Fibroblast of skin of back (primary cell): ENCODE results near the gene RAD51B.

Experiments used
- DNase-seq: peaks from one replicate; pipeline ENCODE4 v3.0.0-alpha.2; 2013

RAD51B gene

DNA sequence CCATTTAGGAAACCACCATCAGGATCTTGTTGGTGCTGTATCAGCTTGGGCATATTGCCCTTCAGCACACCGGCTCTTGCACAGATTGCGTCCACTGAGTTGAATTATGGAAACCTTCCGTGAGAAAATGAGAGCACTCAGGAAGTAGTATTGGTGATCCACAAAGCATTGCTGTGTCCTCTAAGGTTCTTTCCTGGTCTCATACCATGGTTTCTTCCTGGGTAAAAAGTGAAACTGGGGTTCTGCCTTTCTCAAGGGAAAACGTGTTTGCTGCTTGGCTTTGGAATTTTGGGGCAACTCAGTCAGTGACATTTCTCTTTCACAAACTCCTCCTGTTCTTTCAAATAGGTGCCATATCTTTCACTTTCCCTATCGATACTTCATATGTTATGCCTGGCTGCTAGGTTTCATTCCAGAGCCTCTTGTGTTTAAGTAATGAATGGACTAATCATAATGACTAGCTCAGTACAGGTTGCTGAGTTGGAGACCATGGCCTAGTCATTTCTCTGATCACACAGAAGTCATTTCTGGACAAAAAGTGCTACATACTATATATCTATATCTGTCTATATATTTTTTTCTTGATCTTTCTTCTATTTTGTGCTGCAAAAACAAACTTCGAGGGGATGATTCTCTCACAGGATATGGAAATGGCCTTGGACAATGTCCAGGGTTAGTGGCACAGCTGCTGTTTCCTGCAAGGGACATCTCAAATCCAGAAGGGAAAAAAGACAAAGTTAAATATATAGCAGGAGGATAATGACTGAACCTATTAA is 549.9 kb downstream of the RAD51B start:
- no peak for DNase-seq

DNA sequence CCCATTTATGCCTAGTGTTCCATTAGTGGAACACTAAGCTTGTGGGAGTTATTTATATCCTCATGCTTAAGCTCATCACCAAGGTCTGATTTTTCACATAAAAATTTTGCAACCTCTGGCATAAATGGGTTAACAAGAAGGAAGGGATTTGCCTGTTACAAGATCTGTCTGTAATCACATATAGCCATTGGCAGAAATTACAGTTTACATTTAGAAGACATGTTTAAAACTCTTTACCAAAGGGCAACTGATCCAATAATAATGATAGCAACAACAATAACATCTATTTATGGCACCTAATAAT is 550.4 kb downstream of the RAD51B start:
- no peak for DNase-seq

DNA sequence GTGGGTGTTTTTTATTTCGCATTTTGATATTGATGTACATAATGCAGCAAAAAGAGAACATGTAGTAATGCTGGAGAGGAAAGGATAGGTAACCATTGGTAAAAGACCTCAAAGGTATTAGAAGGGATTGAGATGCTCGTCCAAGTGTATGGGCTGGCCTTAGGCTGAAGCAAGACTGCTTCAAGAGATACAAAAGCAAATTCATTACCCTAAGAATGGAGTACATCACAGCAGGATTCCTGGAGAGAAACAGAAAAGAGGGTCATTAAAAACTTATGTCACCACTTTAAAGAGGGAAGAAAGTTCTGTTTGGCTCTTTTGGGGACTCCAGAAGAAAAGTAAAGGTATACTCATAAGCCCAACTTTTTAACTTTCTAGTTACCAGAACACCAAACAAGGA is 552.8 kb downstream of the RAD51B start:
- DNase-seq = no peak

DNA sequence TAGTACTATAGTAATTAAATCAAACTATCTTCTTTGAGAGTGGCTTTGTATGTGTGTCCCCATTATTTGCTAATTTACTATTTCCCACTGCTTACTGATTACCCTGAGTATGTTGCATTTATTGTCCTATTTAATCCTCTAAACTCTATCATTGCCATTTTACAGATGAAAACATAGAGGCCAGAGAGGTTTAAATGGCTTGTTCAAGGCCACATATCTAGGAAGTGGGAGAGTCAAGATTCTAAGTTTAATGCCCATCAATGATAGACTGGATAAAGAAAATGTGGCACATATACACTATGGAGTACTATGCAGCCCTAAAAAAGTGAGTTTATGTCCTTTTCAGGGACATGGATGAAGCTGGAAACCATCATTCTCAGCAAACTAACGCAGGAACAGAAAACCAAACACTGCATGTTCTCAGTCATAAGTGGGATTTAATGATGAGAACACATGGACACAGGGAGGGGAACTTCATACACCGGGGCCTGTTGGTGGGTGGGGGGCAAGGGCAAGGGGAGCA is 553.6 kb downstream of the RAD51B start:
- no peak for DNase-seq

DNA sequence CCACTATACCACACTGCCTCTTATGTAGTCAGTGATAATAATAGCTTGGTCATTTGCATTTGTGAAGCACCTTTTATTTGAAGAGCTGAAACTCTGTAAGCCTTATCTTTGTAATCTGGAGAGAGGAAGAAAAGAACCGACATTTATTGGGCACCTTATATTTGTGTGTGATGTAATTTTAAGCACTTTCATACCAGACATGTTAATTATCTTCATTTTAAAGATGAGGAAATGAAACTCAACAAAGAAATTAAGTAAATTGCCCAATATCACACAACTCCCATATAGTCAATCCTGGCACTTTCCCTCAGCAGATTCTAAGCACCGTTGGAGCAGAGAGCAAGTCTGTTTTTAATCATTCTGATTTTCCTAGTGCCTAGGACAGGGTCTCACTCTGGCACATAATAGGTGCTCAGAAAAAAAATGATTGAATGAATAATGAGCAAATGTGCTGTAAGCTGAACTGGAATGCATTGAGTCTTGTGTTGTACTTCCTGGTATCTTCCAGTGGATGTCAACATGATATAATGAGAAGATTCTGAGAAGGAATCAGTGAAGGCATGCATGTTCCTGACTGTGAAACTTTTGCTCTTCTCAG is 554.4 kb downstream of the RAD51B start:
- no peak for DNase-seq

DNA sequence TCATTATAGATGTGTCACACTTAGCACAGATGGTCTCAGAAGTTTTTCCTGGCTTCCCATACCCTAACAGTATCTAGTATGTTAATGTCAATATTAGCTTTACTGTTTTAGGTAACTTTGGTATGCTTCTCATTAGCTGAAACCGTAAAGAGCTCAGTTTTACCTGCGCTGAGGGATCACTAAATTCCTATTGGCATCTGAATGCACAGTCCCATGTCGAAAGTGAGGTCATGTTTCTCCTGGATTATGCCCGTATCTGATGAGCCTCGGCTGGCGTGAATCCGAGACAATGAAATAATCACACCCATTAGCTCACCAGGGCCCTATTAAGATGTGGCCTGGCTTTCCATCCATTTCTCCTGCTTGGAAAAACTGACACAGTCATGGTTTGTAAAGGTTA is 555.1 kb downstream of the RAD51B start:
- no peak for DNase-seq

DNA sequence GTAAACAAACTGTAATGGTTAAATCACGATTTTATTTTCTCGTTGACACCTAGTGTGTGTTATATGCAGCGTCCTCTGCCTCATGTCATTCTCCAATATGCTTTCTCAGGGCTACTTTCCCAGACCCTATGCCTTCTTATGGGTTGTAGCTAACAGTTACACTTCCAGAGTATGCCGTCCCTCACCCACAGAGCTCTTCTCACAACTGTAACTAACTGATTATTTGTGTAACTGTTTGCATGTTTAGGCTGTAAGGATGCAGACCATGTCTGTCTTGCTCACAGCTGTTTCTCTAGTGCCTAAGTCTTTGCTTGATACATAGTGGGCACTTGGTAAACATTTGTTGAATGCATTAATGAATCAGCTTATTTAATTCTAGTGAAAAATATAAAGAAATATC is 555.8 kb downstream of the RAD51B start:
- no peak for DNase-seq

DNA sequence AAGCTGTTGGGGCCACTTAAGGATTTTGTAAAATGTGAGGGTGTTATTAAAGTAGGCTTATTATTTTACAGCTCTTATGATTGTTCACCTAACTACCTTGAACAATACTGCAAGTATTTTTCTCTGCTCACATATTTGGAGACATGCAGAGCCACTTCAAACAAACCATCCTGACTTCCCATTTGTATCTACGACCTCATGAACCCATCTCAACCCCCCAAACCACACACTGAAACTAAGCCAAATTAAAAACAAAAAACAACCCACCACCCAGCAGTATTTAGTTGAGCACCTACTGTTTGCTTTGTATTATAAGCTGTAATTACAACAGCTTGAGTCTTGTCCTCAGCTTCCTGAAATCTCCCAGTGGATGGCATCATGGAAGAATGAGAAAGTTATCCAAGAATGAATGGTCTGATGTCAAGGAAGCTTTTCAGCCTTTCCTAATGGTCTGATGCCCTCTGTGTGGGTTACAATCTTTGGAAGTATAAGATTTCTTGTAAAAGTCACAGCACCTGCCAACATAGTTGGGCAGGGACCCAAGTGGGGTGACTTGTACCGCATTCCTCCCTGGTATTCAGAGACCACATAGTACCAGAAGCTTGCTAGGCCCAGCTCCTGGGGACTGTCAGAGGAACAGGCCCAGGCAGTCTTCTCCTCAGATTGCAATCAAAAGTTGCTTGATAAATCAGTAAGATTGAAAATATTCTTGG is 556.6 kb downstream of the RAD51B start:
- no peak for DNase-seq

DNA sequence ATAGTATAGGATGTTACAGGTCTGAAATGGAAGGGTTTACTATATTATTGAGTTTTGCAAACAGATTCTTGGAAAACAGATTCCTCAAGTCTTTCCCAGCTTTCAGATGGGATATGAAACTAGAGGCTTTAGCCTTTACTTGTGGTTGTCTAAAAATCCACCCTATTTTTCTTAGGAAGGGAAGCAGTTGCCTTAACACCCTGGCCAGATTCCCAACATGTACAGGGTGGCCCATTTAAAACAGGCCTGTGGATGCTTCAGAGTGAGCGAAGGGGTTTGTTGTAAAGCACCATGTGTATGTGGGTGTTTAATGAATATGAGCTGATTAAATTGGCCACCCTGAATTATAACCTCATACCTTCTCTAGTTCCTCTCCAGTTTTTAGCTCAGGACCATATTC is 557.4 kb downstream of the RAD51B start:
- DNase-seq = no peak

DNA sequence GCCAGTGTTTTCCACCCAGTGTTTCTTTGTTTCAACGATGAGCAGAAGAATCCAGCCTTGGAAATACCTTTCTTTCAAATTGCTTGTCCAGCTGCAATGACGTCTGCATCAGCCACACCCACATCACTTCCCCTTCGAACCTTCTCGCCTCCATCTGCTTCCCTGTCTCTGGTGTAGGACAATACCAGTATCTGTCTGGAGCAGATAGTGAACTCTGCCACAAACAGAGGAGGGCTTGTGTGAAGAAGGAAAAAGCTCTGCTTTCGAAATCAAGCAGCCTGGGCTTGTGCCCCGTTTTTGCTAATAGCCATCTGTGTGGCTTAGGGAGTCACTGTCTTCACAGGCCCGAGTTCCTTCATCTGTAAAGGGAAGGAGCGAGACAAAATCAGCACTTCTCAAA is 557.9 kb downstream of the RAD51B start:
- DNase-seq = no peak

DNA sequence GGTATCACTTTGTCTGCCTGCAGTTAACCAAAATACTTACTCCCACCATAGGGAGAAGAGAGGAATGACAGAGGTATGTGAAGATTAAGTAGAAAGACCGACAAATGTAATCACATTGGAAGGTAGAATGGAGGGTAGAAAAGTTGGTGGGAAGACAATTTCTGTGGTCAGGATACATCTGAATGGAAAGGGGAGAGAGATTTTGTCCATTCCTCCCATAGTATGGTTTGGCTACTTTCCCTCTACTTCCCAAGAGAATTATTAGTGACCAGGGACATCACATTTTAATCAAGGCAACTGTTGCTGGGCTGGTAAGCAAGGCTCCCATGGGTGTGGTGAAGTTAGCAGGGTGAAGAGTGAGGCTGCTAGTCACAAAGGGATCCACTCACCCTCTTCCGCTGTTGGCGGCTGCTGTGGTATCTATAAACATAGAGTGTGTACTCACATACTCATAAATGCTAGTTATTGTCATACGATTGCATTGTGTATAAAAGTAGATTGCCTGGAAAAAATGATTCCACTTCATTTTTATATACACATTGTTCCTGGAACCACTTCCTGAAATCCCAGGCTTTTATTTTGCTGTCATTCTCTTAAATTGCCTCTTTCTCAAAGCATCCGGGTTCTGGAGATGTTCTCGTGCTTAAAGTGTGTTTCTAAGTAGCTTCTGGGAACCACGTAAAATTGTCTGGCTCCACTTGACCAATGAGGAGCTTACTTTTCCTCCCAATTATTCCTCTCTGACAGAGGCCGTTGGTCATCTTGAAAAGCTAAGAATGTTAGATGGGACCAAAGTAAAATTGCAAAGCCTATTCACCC is 560.1 kb downstream of the RAD51B start:
- no peak for DNase-seq

DNA sequence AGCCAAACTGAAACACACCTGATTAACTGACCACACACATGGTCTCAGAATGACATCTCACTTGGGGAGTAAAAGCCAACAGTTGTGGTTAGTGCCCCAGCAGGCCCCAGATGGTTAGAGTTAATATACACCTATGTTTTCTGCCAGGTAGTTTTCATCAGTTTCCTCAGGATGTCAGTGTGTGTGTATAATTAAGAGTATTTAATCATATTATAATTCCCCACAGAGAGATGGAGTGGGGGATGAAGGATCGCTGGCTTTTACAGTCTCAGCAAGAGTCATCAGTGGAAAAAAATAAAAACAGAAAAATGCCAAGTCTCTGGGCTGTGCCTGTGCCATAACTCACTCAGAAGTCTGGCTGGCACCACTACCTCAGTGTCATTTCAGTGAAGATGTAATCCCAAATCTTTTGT is 560.8 kb downstream of the RAD51B start:
- DNase-seq = no peak

DNA sequence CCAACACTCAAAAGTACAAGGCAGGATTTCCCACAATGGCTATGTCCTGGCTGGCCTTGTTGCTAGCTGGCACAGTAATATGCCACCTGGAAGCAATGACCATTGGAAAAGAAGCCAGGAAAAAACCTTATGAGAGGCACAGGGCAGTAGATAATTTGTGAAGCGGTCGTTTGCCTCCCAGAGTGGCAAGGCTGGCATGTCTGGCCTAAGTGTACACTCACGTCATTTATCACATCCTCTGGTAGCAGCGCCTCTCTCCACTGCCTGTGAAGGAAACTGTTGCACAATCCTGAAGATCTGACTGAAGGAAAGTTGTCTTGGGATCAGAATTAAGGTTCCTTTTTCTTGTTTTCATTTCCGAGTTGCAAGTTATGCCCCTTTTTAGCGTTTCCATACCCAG is 564.8 kb downstream of the RAD51B start:
- no peak for DNase-seq

DNA sequence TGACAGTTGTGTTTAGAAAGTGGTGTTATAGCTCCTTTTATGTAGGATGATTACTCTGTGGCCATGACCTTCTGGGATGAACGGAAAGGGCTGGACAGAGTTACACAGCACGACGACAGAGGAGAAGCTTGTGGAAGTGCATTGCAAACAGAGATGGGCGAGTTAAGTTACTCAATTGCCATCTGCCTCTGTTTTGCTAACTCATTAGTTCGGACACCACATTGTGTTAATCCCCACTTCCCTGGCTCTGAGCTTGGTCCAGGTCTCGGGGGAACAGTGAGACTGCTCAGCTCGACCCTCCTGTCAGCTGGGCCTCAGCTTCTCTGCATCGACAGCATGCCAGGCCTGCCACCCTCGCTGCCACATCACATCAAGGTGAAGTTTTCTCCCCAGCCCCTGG is 565.3 kb downstream of the RAD51B start:
- DNase-seq = no peak

DNA sequence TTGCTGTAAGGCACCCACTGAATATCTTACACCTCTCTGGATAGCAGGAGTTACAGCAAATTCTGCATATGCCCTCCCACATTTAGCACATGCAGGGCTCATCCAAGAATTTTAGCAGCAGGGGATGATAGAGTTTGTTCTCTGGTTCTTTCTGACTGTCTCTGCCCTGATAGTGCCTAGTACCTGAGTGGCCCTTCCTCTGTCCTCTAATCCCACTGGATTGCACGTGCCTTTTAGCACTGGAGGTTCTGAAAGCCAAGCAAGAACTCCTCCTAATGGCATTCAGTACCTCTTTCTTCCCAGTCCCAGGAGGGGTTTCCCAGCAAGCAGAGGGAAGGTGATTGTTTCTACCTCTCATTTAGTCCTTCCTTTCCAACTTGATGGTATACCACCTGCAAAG is 566.9 kb downstream of the RAD51B start:
- no peak for DNase-seq

DNA sequence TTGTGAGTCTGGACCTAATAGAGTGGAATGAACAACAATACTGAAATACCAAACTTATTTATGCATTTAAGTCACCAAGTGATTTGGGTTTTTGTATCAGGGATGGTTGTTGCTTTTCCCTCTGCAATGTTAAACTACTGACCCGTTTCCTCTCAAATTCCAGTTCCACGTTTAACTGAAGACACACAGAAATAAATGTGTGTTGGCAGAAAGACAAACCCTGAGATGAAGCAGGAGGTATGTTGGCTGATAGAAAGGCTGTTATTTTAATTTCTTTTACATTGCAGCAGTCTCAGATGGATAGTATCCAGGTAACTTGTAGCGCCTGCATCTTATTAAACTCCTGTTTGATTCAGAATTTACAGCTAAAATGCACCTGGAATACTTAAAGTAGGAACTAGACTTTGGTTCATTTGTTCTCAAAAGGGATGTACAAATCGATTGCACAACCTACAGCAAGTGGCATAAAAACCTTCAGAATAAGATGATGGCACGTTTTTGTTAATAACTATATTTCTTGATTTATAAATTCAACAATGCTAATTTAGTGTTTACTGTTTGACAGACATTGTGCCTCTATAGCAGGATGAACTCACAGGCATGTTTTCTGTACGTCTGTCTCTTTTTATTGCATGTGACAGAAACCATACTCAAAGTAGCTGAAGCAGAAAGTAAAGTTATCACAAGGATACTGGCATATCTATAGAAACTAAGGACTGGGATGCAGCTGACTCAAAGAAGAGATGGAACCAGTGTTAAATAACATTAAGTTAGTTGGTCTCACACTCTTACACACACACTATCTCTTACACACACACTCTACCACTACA is 567.6 kb downstream of the RAD51B start:
- peak; percentile 54 for DNase-seq

DNA sequence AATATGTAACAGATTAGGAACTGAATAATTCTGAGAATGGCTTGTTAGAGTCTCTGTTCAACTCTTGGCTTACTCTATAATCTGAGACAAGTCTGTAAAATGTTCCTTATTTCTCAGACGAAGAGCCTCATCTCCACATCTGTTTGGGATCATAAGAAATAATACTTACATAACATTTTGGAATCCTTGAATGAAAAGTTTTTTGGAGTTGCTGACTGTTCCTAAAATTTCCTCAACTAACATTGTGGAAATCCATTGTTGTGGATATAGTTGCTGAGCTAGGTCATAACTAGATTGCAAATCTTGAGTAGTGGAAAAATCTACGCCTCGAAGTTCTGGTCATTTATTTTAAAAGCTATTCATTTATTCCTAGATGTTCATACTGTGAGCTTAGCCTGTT is 570.4 kb downstream of the RAD51B start:
- DNase-seq = no peak

DNA sequence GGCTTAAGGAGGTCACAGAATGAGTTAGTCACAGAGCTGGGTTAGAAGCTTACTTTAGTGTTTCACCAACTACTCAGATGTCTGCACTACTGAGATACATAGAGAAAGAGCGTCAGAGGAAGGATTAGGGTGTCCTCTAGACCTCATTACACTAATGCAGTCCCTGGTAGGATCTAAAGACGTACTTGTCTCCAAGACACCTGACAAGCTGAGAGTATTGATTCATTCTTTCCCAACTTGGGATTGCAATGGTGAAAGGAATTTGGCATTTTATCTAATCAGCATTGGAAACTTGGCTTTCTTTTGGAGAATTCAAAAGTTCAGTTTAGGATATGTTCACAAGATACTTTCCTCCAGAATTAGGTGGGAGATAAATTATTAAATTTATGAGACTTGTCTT is 571.2 kb downstream of the RAD51B start:
- DNase-seq = no peak

DNA sequence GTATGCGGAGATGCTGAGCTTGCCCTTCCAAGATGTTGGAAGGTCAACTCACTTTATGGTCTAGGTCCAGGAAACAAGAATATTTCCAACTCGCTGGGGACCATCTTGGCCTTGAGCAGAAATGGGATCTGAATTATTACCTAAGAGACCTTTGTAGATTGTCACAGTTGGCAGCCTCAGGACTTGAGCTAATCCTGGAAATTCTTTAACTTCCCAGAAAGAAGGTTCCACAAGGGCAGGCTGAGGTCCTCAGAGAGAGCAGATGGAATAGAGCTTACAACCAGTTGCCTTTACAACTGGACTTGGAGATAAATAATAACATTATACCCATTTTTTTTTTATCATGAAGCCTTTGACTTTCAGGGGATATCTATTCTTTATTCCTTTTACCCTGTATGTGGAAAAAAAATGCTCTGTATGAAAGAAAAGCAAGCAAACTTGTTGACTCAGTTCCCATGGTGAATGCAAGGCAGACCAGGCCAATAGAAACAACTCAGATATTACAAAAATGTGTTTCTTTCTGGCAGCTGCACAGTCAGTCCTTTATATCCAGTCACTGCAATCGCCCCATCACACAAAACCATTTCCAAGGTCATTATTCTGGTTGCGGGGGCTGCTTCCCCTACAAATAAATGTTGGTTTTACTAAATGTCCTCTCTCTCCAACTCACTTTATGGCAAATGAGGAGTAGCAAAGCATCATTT is 571.9 kb downstream of the RAD51B start:
- DNase-seq = peak; percentile 83

DNA sequence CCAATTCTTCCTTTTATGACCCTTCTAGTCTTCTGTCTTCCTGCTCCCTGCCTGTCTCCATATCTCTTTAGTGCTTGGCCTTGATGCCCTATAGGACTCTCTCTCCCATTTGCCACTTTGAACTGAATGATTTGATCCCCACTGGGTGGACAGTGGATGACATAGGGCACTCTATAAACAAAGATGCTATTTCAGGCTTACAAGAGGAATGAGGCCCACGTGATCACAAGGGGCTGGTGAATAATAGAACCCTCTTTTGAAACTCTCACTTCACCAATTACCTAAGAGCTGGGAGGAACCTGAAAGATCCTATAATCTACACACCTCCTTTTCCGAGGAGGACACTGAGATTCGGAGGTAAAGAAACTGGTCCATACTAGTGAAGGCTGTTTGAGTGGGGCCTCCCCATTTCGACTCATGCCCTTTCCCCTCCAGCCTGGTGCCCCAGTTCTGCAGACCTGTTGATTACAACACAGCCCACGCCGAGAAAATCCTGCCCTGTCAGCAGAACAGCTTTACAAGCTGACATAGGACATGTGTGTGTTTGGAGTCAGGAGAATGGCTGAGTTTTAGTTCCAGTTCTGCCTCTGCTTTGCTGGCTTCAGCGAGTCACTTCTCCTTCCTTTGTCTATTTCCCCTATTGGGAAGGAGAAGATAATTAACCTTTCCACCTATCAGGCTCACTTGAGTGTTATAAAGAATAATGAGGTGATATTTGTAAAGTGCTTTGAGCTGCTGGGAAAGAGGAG is 573.0 kb downstream of the RAD51B start:
- DNase-seq = no peak

DNA sequence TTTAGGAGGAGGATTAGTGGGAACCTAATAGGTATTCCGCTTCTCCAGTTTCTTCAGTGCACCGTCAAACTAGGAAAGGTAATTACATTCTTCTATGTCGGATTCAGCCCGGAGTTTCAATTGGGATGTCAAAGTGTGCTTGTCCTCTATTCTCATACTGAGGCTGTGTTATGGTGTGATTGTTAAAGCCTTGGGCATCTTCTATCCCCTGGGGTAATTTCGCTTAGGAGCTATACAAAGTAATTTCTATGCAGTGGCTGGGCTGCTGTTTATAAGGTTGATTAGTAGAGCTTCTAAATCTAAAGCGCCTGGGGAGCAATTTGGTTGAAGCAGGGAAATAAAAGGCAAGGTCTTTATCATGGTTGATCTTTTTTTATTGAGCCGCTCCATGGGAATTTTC is 573.7 kb downstream of the RAD51B start:
- no peak for DNase-seq
